ENCODE results near the gene CEP68.

CEP68 gene

DNA sequence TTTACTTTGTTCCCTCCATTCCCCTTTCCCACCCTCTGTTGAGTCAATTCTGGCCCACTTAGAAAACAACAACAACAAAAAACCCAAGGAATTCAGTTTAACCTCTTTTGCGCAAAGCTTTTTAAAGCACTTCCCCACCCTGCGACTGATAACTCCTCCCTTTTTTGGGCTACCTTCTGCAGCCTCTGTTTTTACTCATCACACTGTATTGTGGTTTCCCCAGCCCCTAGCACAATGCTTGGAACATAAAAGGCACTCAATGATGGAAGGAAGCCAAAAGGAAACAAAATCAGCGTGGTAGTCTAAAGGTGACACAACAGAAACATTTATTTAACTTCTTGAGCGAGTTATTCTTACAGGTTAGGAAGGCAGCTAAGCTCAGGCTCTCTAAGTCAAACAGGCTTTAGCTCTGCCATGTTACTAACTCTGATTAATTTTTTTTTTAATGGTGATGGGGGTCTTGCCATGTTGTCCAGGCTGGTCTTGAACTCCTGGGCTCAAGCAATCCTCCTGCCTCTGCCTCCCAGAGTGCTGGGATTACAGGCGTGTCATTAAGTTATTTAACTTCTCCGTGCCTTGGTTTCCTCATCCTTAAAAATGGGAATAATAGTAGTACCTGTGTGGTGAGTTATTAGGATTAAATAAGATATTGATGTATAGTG is 1.3 kb downstream of the CEP68 start:
- DNase-seq (ENCODE audit: low spot score), result no peak

DNA sequence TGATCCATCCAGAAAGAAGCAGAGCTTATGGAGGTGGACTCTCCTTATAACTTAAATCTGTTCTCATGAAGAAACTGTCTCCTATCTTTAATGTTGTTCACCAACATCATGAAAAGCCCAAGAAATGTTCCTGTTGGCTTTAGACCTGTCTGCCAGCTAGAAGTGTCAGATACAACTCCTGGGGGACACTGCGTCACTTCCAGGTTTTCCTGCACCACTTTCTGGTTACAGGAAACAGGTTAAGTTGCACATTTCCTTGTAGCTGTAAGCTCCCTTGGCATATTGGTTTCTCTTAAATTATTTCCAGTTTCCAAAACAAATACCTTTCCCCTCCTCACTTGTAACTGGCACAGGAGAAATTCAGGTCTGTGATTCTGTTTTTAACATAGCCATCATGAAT is 2.9 kb downstream of the CEP68 start:
- no peak for DNase-seq (ENCODE audit: low spot score)

GRCh38 chr2:65061146-65061909 is 5.1 kb downstream of the CEP68 start:
- no peak for DNase-seq (ENCODE audit: low spot score)

DNA sequence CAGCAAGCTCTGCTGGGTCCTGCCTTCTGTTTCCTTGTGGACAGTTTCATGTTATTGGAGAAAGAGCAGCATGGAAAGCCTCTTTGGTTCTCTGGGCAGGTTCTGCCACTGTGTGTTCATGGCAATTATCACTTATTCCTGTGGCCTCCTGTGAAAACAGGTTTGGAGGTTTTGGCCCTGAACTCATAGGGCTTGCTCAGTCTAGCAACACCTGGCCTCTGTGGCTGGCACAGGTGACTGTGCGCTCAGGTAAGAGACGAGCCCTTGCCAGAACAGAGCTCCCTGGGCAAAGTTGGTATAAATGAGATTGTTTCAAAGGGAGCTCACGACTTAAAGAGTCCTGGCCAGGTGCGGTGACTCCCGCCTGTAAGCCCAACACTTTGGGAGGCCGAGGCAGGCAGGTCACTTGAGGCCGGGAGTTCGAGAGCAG is 5.7 kb downstream of the CEP68 start:
- no peak for DNase-seq (ENCODE audit: low spot score)

- peak; percentile 37 for DNase-seq (ENCODE audit: low spot score)
Measured at GRCh38 chr2:65062843-65063825, 6.9 kb downstream of the CEP68 start.

DNA sequence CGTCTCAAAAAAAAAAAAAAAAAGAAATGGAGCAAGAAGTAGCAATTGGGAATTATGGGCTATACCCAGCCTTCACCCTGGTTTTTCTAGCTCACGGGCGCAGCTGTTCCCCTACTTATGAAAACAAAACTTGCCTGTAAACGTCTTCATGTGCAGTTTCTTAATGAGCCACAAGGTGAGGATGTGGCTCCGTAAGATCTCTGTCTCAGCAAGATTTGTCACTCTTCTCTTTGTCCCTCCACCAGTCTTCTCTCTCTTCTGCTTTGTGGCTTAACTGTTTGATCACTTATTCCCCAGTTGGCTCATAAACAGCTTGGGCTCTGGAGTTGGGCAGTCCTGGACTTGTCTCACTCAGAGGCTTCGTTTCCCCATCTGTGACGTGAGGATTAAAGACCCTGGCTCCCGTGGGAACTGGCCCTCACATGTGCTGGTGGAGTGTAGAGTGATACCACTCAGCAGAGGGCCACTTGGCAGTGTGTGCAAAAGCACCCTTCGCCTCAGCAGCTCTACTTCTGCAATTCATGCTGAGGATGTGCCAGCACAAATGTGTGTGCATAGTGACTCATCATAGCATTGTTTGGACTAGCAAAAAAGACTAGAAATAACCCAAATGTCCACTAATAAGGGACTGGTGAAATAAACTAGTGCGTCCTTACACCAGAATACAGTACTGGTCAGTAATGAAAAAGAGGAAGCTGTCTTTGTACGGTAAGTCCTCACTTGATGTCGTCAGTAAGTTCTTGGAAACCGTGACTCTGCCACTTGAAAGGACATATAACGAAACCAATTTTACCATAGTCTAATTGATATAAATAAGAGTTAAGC is 8.7 kb downstream of the CEP68 start:
- DNase-seq (ENCODE audit: low spot score), result peak; percentile 67

GRCh38 chr2:65067806-65068553 is 11.8 kb downstream of the CEP68 start:
- no peak for DNase-seq (ENCODE audit: low spot score)

DNA sequence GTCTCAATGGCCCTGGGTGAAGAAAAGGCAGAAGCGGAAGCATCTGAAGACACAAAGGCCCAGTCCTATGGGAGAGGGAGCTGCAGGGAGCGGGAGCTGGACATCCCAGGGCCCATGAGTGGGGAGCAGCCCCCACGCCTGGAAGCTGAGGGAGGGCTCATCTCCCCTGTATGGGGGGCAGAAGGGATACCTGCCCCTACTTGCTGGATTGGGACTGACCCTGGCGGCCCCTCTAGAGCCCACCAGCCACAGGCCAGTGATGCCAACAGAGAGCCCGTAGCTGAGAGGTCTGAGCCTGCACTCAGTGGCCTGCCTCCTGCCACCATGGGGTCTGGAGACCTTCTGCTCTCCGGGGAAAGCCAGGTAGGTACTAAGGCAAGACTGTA is 13.2 kb downstream of the CEP68 start:
- DNase-seq (ENCODE audit: low spot score), result no peak

GRCh38 chr2:65070172-65070830 is 14.1 kb downstream of the CEP68 start:
- peak; percentile 65 for DNase-seq (ENCODE audit: low spot score)

GRCh38 chr2:65070856-65071255 is 14.6 kb downstream of the CEP68 start:
- DNase-seq (ENCODE audit: low spot score), result no peak

DNA sequence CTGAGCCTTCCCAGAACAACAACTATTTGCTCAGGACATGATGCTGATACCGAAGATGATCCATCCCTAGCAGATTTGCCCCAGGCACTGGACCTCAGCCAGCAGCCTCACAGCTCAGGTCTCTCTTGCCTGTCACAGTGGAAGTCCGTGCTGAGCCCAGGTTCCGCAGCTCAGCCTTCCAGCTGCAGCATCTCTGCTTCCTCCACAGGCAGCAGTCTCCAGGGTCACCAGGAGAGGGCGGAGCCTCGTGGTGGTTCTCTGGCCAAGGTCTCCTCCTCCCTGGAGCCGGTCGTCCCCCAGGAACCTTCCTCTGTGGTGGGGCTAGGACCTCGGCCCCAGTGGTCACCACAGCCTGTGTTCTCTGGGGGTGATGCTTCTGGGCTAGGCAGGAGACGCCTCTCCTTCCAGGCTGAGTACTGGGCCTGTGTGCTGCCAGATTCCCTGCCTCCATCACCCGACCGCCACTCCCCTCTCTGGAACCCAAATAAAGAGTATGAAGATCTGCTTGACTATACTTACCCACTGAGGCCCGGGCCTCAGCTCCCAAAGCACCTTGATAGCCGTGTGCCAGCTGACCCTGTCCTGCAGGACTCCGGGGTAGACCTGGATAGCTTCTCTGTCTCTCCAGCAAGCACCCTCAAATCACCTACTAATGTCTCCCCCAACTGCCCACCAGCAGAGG is 15.4 kb downstream of the CEP68 start:
- DNase-seq (ENCODE audit: low spot score), result peak; percentile 40

DNA sequence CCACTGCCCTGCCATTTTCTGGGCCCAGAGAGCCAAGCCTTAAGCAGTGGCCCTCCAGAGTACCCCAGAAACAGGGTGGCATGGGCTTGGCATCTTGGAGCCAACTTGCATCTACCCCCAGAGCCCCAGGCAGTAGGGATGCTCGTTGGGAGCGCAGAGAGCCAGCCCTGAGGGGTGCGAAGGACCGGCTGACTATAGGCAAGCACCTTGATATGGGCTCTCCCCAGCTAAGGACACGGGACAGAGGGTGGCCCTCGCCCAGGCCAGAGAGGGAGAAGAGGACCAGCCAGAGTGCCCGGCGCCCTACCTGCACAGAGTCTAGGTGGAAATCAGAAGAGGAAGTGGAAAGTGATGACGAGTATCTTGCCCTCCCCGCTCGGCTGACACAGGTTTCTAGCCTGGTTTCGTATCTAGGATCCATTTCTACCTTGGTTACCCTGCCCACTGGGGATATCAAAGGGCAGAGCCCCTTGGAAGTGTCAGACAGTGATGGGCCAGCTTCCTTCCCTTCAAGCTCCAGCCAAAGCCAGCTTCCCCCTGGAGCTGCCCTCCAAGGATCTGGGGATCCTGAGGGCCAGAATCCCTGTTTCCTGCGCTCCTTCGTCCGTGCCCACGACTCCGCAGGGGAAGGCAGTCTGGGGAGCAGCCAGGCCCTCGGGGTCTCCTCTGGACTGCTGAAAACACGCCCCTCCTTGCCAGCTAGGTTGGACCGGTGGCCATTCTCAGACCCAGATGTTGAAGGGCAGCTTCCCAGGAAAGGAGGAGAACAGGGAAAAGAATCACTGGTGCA is 16.2 kb downstream of the CEP68 start:
- no peak for DNase-seq (ENCODE audit: low spot score)

- no peak for DNase-seq (ENCODE audit: low spot score)
Measured at GRCh38 chr2:65073879-65074565, 17.8 kb downstream of the CEP68 start.

GRCh38 chr2:65075176-65075575 is 19.0 kb downstream of the CEP68 start:
- no peak for DNase-seq (ENCODE audit: low spot score)

- peak; percentile 22 for DNase-seq (ENCODE audit: low spot score)
Measured at GRCh38 chr2:65075605-65076344, 19.6 kb downstream of the CEP68 start.

DNA sequence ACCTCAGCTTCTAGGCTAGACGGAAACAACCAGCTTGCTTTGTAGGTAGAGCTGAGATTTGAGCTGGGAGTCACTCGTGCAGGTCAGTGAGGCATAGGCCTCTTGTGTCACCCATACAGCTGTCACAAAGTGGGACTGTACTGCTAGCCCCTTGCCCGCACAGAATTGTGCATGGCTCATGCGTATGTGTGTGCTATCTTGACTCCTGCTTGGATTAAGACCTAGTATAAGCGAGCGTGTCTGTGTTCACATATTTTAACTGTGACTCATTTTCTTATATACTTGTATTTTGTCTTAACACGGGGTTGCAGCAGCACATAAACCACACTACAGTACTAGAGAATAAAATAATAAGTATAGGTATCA is 20.1 kb downstream of the CEP68 start:
- peak; percentile 58 for DNase-seq (ENCODE audit: low spot score)

DNA sequence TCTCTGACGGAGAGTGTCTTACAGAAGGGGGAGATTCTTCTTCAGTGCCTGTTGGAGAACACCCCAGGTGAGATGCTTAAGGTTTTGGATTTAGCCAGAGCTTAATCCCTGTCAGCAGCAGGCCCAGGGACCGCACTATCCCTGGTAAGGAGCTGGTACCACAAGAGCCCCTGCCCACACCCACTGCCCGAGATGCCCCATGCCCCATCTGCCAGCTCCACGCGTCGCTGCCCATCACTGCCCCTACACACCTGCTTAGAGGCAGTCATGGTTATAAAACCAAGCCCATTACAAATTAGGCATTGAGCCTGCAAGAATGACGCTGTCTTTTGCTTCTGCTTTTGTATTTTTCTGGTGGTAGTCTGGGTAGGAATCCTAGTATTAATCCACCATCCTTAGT is 21.7 kb downstream of the CEP68 start:
- DNase-seq (ENCODE audit: low spot score), result no peak

DNA sequence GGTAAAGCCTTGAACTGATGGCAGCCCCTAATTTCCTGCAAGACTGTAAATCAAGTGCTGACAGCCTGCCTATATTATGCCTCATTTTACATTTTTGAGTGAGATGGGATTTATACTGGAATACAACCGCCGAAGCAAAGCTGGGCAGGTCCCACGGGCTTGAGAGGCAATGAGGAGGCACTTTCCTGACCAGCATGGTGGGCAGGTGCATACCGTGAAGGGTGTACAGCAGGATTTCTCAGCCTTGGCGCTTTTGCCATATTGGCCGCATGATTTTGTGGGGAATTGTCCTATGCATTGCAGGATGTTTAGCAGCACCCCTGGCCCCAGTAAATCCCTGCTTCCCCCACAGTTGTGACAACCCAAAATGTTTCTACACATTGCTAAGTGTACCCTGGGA is 22.8 kb downstream of the CEP68 start:
- no peak for DNase-seq (ENCODE audit: low spot score)
